NT2/D1 (cell line): Measurements from ENCODE around the gene ARHGAP8.

Source experiments
- DNase-seq: peaks from one replicate; pipeline ENCODE4 v3.0.0-alpha.2; 2011; ENCODE audit warnings: low read depth, low spot score
- H3K27me3 ChIP-seq: 2 replicates; pipeline ENCODE4 v1.6.0; 2011; ENCODE audit warnings: mild to moderate bottlenecking; ENCODE audit not compliant: insufficient read length, insufficient read depth
- H3K36me3 ChIP-seq: 2 replicates; pipeline ENCODE4 v1.6.1; 2011; ENCODE audit warnings: mild to moderate bottlenecking, low read length, mixed read lengths; ENCODE audit not compliant: insufficient read depth, insufficient read length
- H3K4me1 ChIP-seq: 2 replicates; pipeline ENCODE4 v1.5.1; 2011; ENCODE audit not compliant: insufficient read depth, insufficient read length
- H3K4me3 ChIP-seq: 2 replicates; pipeline ENCODE4 v1.5.1; 2011; ENCODE audit warnings: low read depth; ENCODE audit not compliant: insufficient read length
- H3K9ac ChIP-seq: 2 replicates; pipeline ENCODE4 v1.6.0; 2011; ENCODE audit warnings: low read depth; ENCODE audit not compliant: insufficient read length
- H3K9me3 ChIP-seq: 2 replicates; pipeline ENCODE4 v1.5.1; 2011; ENCODE audit warnings: mild to moderate bottlenecking, low read length; ENCODE audit not compliant: insufficient read depth
- SUZ12 ChIP-seq: IDR thresholded peaks from 2 replicates; pipeline ENCODE4 v1.6.1; 2011; ENCODE audit not compliant: insufficient read length, insufficient read depth; ENCODE audit errors: extremely low read depth
- YY1 ChIP-seq: IDR thresholded peaks from 2 replicates; pipeline ENCODE4 v1.6.1; 2011; ENCODE audit not compliant: insufficient read length, insufficient read depth
- ZNF274 ChIP-seq: IDR thresholded peaks from 2 replicates; pipeline ENCODE4 v1.6.1; 2011; ENCODE audit warnings: mild to moderate bottlenecking, low read depth, low read length

Gene ARHGAP8

GRCh38 chr22:44801476-44801875, 49.1 kb downstream of the ARHGAP8 start:
- H3K27me3 ChIP-seq, result no peaks in the 10 kb centered on the region
- no peaks in the 10 kb centered on the region for H3K36me3 ChIP-seq
- H3K9ac ChIP-seq, result no peak overlapping the region

GRCh38 chr22:44802071-44802700, 49.8 kb downstream of the ARHGAP8 start:
- Histone ChIP-seq H3K27me3 (no peaks in the 10 kb centered on the region), H3K4me3 (no peak overlapping the region), H3K9ac (no peak overlapping the region), H3K4me1 (peaks cover 7% of the 10 kb centered on the region), H3K36me3 (no peaks in the 10 kb centered on the region), H3K9me3 (no peaks in the 10 kb centered on the region)
- no peak for DNase-seq
- TF ChIP-seq SUZ12, result no peak
- no peak for TF ChIP-seq ZNF274
- no peak for TF ChIP-seq YY1

More at GRCh38 chr22:44801476-44801875, 49.1 kb downstream of the ARHGAP8 start:
- H3K4me1 ChIP-seq, result peaks cover 7% of the 10 kb centered on the region
- no peak overlapping the region for H3K4me3 ChIP-seq
- H3K9me3 ChIP-seq, result no peaks in the 10 kb centered on the region
- no peak for DNase-seq
- TF ChIP-seq ZNF274, result no peak
- TF ChIP-seq YY1, result no peak
- no peak for TF ChIP-seq SUZ12

GRCh38 chr22:44802956-44803355, 50.6 kb downstream of the ARHGAP8 start:
- Histone ChIP-seq H3K9me3 (no peaks in the 10 kb centered on the region), H3K4me1 (peaks cover 9% of the 10 kb centered on the region), H3K36me3 (no peaks in the 10 kb centered on the region), H3K27me3 (no peaks in the 10 kb centered on the region), H3K9ac (no peak overlapping the region), H3K4me3 (no peak overlapping the region)
- no peak for TF ChIP-seq SUZ12
- no peak for TF ChIP-seq YY1
- no peak for TF ChIP-seq ZNF274
- no peak for DNase-seq

- Histone ChIP-seq H3K9ac (no peak overlapping the region), H3K4me3 (no peak overlapping the region), H3K9me3 (no peaks in the 10 kb centered on the region), H3K4me1 (peaks cover 7% of the 10 kb centered on the region), H3K36me3 (no peaks in the 10 kb centered on the region), H3K27me3 (no peaks in the 10 kb centered on the region)
- no peak for TF ChIP-seq SUZ12
- TF ChIP-seq ZNF274, result no peak
- TF ChIP-seq YY1, result no peak
- no peak for DNase-seq
Observed at GRCh38 chr22:44804327-44804726, 52.0 kb downstream of the ARHGAP8 start.

- Histone ChIP-seq H3K27me3 (no peaks in the 10 kb centered on the region), H3K4me1 (peaks cover 7% of the 10 kb centered on the region), H3K4me3 (no peak overlapping the region), H3K9me3 (no peaks in the 10 kb centered on the region), H3K36me3 (no peaks in the 10 kb centered on the region), H3K9ac (no peak overlapping the region)
- TF ChIP-seq YY1 (no peak), ZNF274 (no peak), SUZ12 (no peak)
- DNase-seq, result no peak
Observed at GRCh38 chr22:44805711-44806110, 53.3 kb downstream of the ARHGAP8 start.

- no peak for DNase-seq
- Histone ChIP-seq H3K27me3 (no peaks in the 10 kb centered on the region), H3K4me1 (peaks cover 7% of the 10 kb centered on the region), H3K9me3 (no peaks in the 10 kb centered on the region), H3K4me3 (no peak overlapping the region), H3K36me3 (no peaks in the 10 kb centered on the region), H3K9ac (no peak overlapping the region)
- TF ChIP-seq SUZ12 (no peak), YY1 (no peak), ZNF274 (no peak)
Observed at GRCh38 chr22:44807232-44807631, 54.9 kb downstream of the ARHGAP8 start.

- Histone ChIP-seq H3K9me3 (peaks cover 4% of the 10 kb centered on the region; the same call in 1 of the 2 replicates), H3K27me3 (no peaks in the 10 kb centered on the region), H3K9ac (no peak overlapping the region), H3K4me1 (peaks cover 7% of the 10 kb centered on the region), H3K4me3 (no peak overlapping the region), H3K36me3 (no peaks in the 10 kb centered on the region)
- no peak for DNase-seq
- no peak for TF ChIP-seq SUZ12
- TF ChIP-seq YY1, result no peak
- TF ChIP-seq ZNF274, result no peak
Observed at GRCh38 chr22:44807915-44808690, 55.7 kb downstream of the ARHGAP8 start.
